ENCODE measurements around the gene THBS2.
"Not testable (repeated sequence)": the region's sequence is repeated elsewhere in the genome, so short reads cannot be mapped to it uniquely, and the experiment has no call there.

The THBS2 gene

GRCh38 chr6:169253337-169254238 lies at the start of gene THBS2:
Gene THBS2 (minus strand): TSS chr6:169253846. CDS start chr6:169250784, 3,062 bp downstream.
- no peak for DNase-seq (ENCODE audit: low read depth)

GRCh38 chr6:169302716-169303115 lies 49.1 kb upstream of the THBS2 start:
- no peak for DNase-seq (ENCODE audit: low read depth)

GRCh38 chr6:169302255-169302654 lies 48.6 kb upstream of the THBS2 start:
- no peak for DNase-seq (ENCODE audit: low read depth)

GRCh38 chr6:169300916-169301315 lies 47.3 kb upstream of the THBS2 start:
- no peak for DNase-seq (ENCODE audit: low read depth)

GRCh38 chr6:169298626-169299025 lies 45.0 kb upstream of the THBS2 start:
- not testable (repeated sequence) for DNase-seq (ENCODE audit: low read depth)

GRCh38 chr6:169296622-169297021 lies 43.0 kb upstream of the THBS2 start:
- no peak for DNase-seq (ENCODE audit: low read depth)

GRCh38 chr6:169296170-169296569 lies 42.5 kb upstream of the THBS2 start:
- DNase-seq (ENCODE audit: low read depth): no peak

GRCh38 chr6:169293196-169293595 lies 39.5 kb upstream of the THBS2 start:
- no peak for DNase-seq (ENCODE audit: low read depth)

GRCh38 chr6:169292338-169293124 lies 38.9 kb upstream of the THBS2 start:
- DNase-seq (ENCODE audit: low read depth): no peak

- DNase-seq (ENCODE audit: low read depth): no peak
Measured at GRCh38 chr6:169291646-169292337, 38.1 kb upstream of the THBS2 start.

GRCh38 chr6:169291148-169291547 lies 37.5 kb upstream of the THBS2 start:
- no peak for DNase-seq (ENCODE audit: low read depth)

- DNase-seq (ENCODE audit: low read depth): no peak
Measured at GRCh38 chr6:169289619-169290339, 36.1 kb upstream of the THBS2 start.

- DNase-seq (ENCODE audit: low read depth): no peak
Measured at GRCh38 chr6:169289257-169289618, 35.6 kb upstream of the THBS2 start.

- DNase-seq (ENCODE audit: low read depth): no peak
Measured at GRCh38 chr6:169288591-169288990, 34.9 kb upstream of the THBS2 start.

GRCh38 chr6:169287675-169288074 lies 34.0 kb upstream of the THBS2 start:
- DNase-seq (ENCODE audit: low read depth): no peak

GRCh38 chr6:169286961-169287360 lies 33.3 kb upstream of the THBS2 start:
- no peak for DNase-seq (ENCODE audit: low read depth)

- DNase-seq (ENCODE audit: low read depth): no peak
Measured at GRCh38 chr6:169285165-169285564, 31.5 kb upstream of the THBS2 start.

GRCh38 chr6:169283924-169284323 lies 30.3 kb upstream of the THBS2 start:
- no peak for DNase-seq (ENCODE audit: low read depth)

GRCh38 chr6:169282043-169282442 lies 28.4 kb upstream of the THBS2 start:
- DNase-seq (ENCODE audit: low read depth): no peak

- no peak for DNase-seq (ENCODE audit: low read depth)
Measured at GRCh38 chr6:169277619-169278018, 24.0 kb upstream of the THBS2 start.

- DNase-seq (ENCODE audit: low read depth): no peak
Measured at GRCh38 chr6:169274781-169275180, 21.1 kb upstream of the THBS2 start.

GRCh38 chr6:169273511-169273910 lies 19.9 kb upstream of the THBS2 start:
- no peak for DNase-seq (ENCODE audit: low read depth)
